Vagina (tissue), 2 donors: ENCODE measurements around the gene TMEM255B.

Experiments used
- POLR2A ChIP-seq, 2 donors: fragments of 450-650 bp; IDR thresholded peaks; one replicate each; pipeline ENCODE4 v1.6.1; 2017; ENCODE audit warnings: antibody characterized with exemption in 2 of 2, mild to moderate bottlenecking in 2 of 2, moderate library complexity in 2 of 2
- POLR2AphosphoS5 ChIP-seq, 2 donors: sonication (generic); formaldehyde crosslinking; IDR thresholded peaks; one replicate each; pipeline ENCODE4 v1.9.0; 2017; ENCODE audit warnings: antibody characterized with exemption in 2 of 2, mild to moderate bottlenecking in 2 of 2, low read depth in 1 of 2; ENCODE audit not compliant: insufficient read depth in 1 of 2
- TF ChIP-seq, protein P1 (sequence below), 3 experiments: fragments of 450-650 bp in 2 of 3; fragments of 200-600 bp in 1 of 3; sonication (generic) in 1 of 3; IDR thresholded peaks; one replicate each; pipeline ENCODE4 v1.5.1; 2017 to 2019; ENCODE audit warnings: antibody characterized with exemption in 3 of 3, mild to moderate bottlenecking in 2 of 3, moderate library complexity in 2 of 3

DNA sequence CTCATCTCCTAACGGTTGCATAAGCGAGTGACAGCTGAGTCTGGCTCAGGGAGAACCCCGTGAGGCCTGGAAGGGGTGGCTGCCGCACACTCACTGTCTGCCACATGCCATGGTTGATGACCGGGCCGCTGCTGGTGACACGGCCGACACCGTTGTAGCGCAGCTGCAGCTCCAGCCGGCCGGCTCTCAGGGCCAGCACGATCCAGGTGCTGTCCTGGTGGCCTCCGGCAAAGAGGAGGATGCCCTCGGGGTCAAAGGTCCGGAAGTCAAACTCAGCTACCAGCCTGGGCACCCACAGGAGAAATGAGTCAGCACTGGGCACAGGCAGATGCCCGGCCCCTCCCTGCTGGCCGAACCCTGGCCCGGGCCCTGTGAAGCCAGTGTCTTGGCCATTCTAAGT, 73.2 kb downstream of the TMEM255B start:
- TF ChIP-seq, protein P1, sequence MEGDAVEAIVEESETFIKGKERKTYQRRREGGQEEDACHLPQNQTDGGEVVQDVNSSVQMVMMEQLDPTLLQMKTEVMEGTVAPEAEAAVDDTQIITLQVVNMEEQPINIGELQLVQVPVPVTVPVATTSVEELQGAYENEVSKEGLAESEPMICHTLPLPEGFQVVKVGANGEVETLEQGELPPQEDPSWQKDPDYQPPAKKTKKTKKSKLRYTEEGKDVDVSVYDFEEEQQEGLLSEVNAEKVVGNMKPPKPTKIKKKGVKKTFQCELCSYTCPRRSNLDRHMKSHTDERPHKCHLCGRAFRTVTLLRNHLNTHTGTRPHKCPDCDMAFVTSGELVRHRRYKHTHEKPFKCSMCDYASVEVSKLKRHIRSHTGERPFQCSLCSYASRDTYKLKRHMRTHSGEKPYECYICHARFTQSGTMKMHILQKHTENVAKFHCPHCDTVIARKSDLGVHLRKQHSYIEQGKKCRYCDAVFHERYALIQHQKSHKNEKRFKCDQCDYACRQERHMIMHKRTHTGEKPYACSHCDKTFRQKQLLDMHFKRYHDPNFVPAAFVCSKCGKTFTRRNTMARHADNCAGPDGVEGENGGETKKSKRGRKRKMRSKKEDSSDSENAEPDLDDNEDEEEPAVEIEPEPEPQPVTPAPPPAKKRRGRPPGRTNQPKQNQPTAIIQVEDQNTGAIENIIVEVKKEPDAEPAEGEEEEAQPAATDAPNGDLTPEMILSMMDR (IDR thresholded peaks at IDR 0.05) = no peak
- TF ChIP-seq POLR2A (IDR thresholded peaks at IDR 0.05) (no peak), POLR2AphosphoS5 (IDR thresholded peaks at IDR 0.05; ENCODE audit: insufficient read depth in 1 of 2, low read depth in 1 of 2) (no peak)
